Smooth muscle cell (in vitro differentiated cells): ENCODE data around the gene RPTOR. TPM values are rescaled to one million over a fixed set of nuclear protein-coding genes. Genes with fewer than 3 reads are reported as not detected.
"Not testable (repeated sequence)": the region's sequence is repeated elsewhere in the genome, so short reads cannot be mapped to it uniquely, and the experiment has no call there.

ENCODE experiments used
- DNase-seq: peaks from one replicate; lab custom pipeline; 2025; ENCODE audit not compliant: unreplicated experiment; lab: John Stamatoyannopoulos, UW
- H2AFZ ChIP-seq: fragments of 200-600 bp; sonication (generic); 2 replicates; pipeline ENCODE4 v1.6.0; 2016; ENCODE audit warnings: antibody characterized with exemption, low read depth, mild to moderate bottlenecking
- H3F3A ChIP-seq: fragments of 200-600 bp; sonication (generic); 2 replicates; pipeline ENCODE4 v1.6.0; 2017; ENCODE audit warnings: antibody characterized with exemption, low read depth
- H3K27ac ChIP-seq: fragments of 200-600 bp; sonication (generic); 2 replicates; pipeline ENCODE4 v1.5.1; 2016; ENCODE audit warnings: low read depth, mild to moderate bottlenecking
- H3K27me3 ChIP-seq: fragments of 200-600 bp; sonication (generic); 2 replicates; pipeline ENCODE4 v1.6.1; 2016; ENCODE audit warnings: low read depth, mild to moderate bottlenecking
- H3K36me3 ChIP-seq: fragments of 200-600 bp; sonication (generic); 2 replicates; pipeline ENCODE4 v1.5.1; 2016; ENCODE audit warnings: low read depth
- H3K4me1 ChIP-seq: fragments of 200-600 bp; sonication (generic); 2 replicates; pipeline ENCODE4 v1.5.1; 2016; ENCODE audit warnings: low read depth
- H3K4me2 ChIP-seq: fragments of 200-600 bp; sonication (generic); 2 replicates; pipeline ENCODE4 v1.6.0; 2016; ENCODE audit warnings: mild to moderate bottlenecking
- H3K4me3 ChIP-seq: fragments of 200-600 bp; sonication (generic); 2 replicates; pipeline ENCODE4 v1.5.1; 2016; ENCODE audit warnings: mild to moderate bottlenecking
- H3K79me2 ChIP-seq: fragments of 200-600 bp; sonication (generic); 2 replicates; pipeline ENCODE4 v1.6.0; 2016; ENCODE audit warnings: low read depth, mild to moderate bottlenecking
- H3K9ac ChIP-seq: fragments of 200-600 bp; sonication (generic); 2 replicates; pipeline ENCODE4 v1.6.0; 2016; ENCODE audit warnings: low read depth
- H3K9me3 ChIP-seq: fragments of 200-600 bp; sonication (generic); replicated peaks from 2 replicates; pipeline ENCODE4 v1.5.1; 2016; ENCODE audit warnings: low read depth
- H4K20me1 ChIP-seq: fragments of 200-600 bp; sonication (generic); 2 replicates; pipeline ENCODE4 v1.6.0; 2016; ENCODE audit warnings: low read depth
- CTCF ChIP-seq: fragments of 200-600 bp; sonication (generic); IDR thresholded peaks from 2 replicates; pipeline ENCODE4 v1.5.1; 2017; ENCODE audit warnings: borderline replicate concordance, mild to moderate bottlenecking, antibody characterized with exemption; ENCODE audit not compliant: insufficient read depth, poor library complexity, severe bottlenecking
- WGBS: methylation state at CpG from one replicate; pipeline ENCODE4 v1.1.7; 2016; ENCODE audit warnings: low lambda C conversion rate; 5-methylcytosine and 5-hydroxymethylcytosine counted together
- polyA plus RNA-seq: library from polyadenylated mRNA; unstranded; fragments of >200 nt; fragmentation: Nextera tagmentation; extraction: Ambion mirVana; gene quantifications from 2 replicates; pipeline ENCODE4 v1.2.1, GENCODE V29; 2016
- total RNA-seq: library from RNA; depleted of rRNA; stranded (reverse); fragments of >200 nt; gene quantifications from 2 replicates; pipeline ENCODE4 v1.2.3, GENCODE V29; 2014

Gene RPTOR
- total and polyA plus RNA-seq, 2 experiments from 2014 or later: 10.6 to 12.2 TPM

- Histone ChIP-seq H2AFZ (no peak overlapping the region), H3K36me3 (peaks cover 3% of the 10 kb centered on the region), H3K79me2 (peaks cover 59% of the 10 kb centered on the region), H3K9me3 (no peaks in the 10 kb centered on the region), H3F3A (no peaks in the 10 kb centered on the region), H3K27me3 (no peaks in the 10 kb centered on the region), H3K4me3 (no peak overlapping the region), H3K4me2 (no peak overlapping the region), H3K9ac (no peak overlapping the region), H4K20me1 (peaks cover 95% of the 10 kb centered on the region), H3K27ac (no peak overlapping the region), H3K4me1 (no peaks in the 10 kb centered on the region)
- peak; percentile 27 for DNase-seq
- TF ChIP-seq CTCF: peak; percentile 100
- 19% methylated on average over 17 of the region's 17 CpGs for WGBS
Measured at GRCh38 chr17:80575057-80575875, 30.6 kb downstream of the RPTOR start.

GRCh38 chr17:80577876-80578570 is 33.4 kb downstream of the RPTOR start:
- no peak overlapping the region for H2AFZ ChIP-seq
- 87% methylated on average over 14 of the region's 14 CpGs for WGBS
- no peak for DNase-seq
- peaks cover 89% of the 10 kb centered on the region for H4K20me1 ChIP-seq
- no peaks in the 10 kb centered on the region for H3K27me3 ChIP-seq
- H3K79me2 ChIP-seq: peaks cover 46% of the 10 kb centered on the region
- no peak overlapping the region for H3K9ac ChIP-seq
- no peaks in the 10 kb centered on the region for H3K36me3 ChIP-seq
- TF ChIP-seq CTCF: no peak
- H3K9me3 ChIP-seq: no peaks in the 10 kb centered on the region
- H3K4me1 ChIP-seq: no peaks in the 10 kb centered on the region
- H3K4me2 ChIP-seq: no peak overlapping the region
- no peak overlapping the region for H3K27ac ChIP-seq
- no peak overlapping the region for H3K4me3 ChIP-seq
- H3F3A ChIP-seq: no peaks in the 10 kb centered on the region

GRCh38 chr17:80578668-80579388 is 34.2 kb downstream of the RPTOR start:
- H3K27me3 ChIP-seq, H3K4me2 ChIP-seq, H3K36me3 ChIP-seq, DNase-seq, H3K9ac ChIP-seq, H3F3A ChIP-seq, H3K27ac ChIP-seq, H3K9me3 ChIP-seq, H3K4me3 ChIP-seq, H3K4me1 ChIP-seq, H2AFZ ChIP-seq: not testable (repeated sequence)
- 96% methylated on average over 15 of the region's 15 CpGs for WGBS
- Histone ChIP-seq H4K20me1 (peaks cover 90% of the 10 kb centered on the region), H3K79me2 (peaks cover 52% of the 10 kb centered on the region)

GRCh38 chr17:80582165-80582564 is 37.5 kb downstream of the RPTOR start:
- H3F3A ChIP-seq: no peaks in the 10 kb centered on the region
- no peak overlapping the region for H3K4me3 ChIP-seq
- no peak overlapping the region for H3K27ac ChIP-seq
- no peak for TF ChIP-seq CTCF
- H3K9ac ChIP-seq: no peak overlapping the region
- H3K4me1 ChIP-seq: peaks cover 4% of the 10 kb centered on the region
- WGBS: 100% methylated on average over 6 of the region's 6 CpGs
- no peak overlapping the region for H3K4me2 ChIP-seq
- H2AFZ ChIP-seq: no peak overlapping the region
- no peaks in the 10 kb centered on the region for H3K36me3 ChIP-seq
- no peak for DNase-seq
- peaks cover 84% of the 10 kb centered on the region for H4K20me1 ChIP-seq
- H3K27me3 ChIP-seq: no peaks in the 10 kb centered on the region
- no peaks in the 10 kb centered on the region for H3K9me3 ChIP-seq
- H3K79me2 ChIP-seq: peaks cover 60% of the 10 kb centered on the region
